GDM1 (cell line): ENCODE data around the gene ARF1.

Experiments
- DNase-seq: peaks from one replicate; lab custom pipeline; 2025; lab: John Stamatoyannopoulos, UW

The ARF1 gene

DNA sequence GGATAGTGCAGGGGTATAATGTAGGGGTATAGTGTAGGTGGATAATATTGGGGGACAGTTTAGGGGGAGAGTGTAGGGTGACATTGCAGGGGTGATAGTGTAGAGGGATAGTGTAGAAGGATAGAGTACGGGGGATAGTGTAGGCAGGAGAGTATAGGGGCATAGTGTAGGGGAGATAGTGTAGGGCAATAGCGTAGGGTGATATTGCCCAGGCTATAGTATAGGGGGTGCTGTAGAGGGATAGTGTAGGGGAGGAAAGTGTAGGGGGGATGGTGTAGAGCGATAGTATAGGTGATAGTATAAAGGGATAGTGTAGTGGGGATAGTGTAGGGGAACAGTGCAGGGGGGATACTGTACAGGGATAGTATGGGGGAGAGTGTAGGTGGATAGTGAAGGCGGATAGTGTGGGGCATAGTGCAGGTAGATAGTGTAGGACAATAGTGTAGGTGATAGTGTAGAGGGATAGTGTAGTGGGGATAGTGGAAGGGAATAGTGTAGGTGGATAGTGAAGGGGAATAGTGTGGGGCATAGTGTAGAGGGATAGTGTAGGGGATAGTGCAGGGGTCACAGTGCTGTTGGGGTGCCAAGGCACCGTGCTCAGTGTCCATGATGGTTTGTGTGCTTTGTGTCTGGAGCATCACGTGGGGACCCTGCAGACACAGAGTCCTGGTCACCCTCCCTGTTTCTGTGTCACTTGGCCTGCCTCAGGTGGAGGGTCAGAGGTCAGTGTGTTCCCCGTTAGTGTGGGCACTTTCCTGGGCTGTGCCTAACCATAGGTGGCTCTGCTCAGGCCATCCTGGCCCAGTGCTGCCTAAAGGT, 10.5 kb upstream of the ARF1 start:
- DNase-seq: no peak

- DNase-seq: no peak
These were observed 9.9 kb upstream of the ARF1 start for GRCh38 chr1:228072658-228073043.

DNA sequence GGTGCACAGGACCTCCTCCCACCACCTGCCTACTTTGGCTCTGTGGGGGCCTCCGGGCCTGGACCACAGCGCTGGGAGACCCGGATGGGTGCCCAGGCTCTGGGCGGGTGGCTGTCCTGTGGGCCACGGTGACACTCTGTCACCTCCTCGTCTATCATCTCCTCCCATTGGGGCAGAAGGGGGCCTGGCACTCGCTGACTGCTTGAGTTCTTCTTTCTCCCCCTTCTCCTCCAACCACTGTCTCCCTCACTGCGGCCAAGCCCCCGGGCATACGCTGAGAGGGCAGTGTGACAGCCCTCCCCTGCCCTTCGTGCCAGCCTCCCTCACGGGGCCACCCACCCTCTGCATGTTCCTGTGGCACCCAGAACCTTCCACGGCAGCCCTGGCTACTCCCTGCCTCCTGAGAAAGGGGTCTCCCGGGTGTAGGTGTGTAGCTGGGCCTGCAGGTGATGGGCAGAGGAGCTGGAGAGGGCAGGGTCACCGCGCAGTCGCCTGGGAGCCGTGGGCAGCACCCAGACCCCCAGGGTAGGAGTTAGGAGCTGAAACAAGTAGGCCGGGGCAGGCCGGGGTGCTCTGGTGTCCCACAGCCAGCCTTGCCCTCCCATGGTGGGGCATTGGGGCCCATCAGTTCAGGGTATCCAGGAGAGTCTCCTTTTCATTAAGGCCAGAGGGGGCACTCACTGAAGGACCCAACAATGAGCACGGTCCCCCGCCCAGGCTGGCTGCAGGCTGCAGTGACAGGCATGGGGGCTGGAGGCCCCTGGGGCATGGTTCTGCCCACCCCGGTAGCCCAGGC, 9.2 kb upstream of the ARF1 start:
- DNase-seq: no peak

DNA sequence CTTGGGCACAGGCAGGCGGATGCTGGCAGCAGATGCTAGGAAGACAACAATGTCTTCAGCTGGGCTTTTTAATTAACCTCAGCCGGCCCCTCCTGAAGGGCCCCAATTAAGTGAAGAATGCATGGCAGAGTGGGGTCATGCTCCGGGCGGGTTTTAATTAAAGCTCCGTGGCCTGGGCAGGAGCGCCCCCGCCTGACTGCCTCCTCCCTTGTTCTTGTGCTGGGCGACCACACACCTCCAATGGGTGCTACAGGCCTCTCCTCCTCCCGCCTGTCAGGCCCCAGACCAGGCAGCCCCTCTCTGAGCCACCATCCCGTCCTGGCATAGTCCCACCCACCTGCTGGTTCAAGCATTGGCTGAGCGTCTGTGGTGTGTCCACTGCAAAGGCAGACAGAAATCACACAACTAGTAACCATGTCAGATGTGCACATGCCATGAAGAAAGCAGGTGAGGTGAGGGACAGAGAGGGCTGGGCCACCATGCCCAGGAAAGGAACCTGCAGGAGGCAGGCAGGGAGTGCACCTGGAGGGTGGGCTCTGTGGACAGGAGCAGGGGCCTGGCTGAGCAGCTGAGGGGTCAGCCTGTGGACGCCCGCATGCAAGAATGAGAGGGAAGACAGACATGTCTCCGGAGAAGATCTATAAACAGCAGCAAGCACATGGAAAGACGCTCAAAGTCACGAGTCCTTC, 8.5 kb upstream of the ARF1 start:
- no peak for DNase-seq

DNA sequence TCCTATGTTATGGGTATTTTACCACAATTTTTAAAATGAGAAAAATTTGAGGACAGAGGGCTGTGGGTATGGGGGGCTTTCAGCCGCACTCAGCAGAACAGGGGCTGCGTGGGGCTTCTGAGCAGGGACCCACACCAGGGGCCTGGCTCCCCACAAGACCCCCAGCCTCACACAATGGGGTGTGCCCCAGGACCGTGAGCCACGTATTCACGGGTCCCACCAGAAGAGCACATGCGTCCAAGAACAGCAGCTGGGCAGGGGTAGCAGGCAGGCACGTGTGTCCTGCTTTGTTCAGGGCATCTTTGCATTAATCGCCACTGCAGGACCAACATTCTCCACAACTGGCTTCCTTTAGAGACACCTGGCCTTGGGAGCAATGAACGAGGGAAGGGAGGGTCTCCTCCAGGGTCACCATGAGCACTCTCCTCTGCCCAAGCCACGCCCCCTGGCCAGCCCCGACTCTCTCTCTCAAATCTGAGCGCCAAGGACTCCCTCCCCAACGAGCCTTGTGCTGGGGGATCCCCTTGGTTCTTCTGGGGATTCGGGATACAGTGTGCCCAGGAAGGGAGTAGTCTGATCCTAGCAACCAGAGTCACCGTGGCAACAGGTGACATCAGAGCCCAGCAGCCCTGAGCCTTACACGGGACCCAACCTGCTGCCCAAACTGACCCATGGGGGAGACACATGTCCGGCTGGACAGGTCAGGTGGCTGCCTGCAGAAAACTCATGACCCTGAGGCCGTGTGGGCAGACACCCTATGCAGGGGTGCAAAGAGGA, 7.4 kb upstream of the ARF1 start:
- no peak for DNase-seq

DNA sequence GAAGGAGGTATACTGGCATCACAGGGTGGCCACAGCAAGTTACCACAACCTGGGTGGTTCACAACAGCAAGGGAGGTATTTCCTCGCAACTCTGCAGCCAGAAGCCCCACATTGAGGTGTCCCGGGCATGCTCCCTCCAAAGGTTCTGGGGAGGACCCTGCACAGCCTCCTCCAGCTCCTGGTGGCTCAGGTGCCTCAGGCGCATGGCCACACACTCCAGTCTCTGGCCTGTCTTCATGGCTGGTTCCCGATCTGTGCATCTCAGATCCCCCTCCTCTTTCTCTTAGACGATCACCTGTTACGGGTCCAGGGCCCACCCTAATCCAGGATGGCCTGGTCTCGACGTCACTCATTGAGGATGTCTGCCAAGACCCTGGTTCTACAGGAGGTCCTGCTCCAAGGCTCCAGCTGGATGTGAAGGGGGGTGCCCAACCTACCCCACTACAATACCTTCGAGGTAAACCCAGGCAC, 6.7 kb upstream of the ARF1 start:
- DNase-seq: no peak

DNA sequence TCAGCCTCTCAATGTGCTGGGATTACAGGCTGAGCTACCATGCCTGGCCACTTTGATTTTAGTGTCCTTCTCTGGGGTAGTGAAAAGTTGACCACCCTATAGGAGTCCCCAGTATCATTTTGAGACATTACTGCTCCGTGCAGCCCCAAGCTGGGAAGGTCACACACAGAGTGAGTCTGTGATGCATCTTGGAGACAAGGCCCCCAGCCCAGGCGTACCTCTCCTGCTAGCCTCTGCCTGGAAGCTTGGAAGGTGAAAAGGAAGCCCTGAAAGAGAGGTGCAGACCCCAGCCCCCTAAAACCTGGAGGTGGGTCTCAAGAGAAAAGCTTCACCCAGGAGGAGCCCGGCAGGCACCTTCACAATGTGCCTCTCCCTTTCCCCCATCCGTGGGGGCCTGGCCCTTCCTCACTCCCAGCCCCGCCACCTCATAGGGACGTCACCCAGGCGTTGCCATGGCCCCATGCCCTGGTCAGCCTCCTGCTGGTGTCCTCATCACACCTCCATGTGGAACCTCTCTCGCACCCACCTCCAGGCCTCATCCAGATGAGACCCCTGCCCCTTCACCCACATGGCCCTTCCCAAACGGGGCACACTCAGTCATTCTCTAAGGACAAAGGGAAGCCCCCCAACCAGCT, 5.6 kb upstream of the ARF1 start:
- no peak for DNase-seq

DNA sequence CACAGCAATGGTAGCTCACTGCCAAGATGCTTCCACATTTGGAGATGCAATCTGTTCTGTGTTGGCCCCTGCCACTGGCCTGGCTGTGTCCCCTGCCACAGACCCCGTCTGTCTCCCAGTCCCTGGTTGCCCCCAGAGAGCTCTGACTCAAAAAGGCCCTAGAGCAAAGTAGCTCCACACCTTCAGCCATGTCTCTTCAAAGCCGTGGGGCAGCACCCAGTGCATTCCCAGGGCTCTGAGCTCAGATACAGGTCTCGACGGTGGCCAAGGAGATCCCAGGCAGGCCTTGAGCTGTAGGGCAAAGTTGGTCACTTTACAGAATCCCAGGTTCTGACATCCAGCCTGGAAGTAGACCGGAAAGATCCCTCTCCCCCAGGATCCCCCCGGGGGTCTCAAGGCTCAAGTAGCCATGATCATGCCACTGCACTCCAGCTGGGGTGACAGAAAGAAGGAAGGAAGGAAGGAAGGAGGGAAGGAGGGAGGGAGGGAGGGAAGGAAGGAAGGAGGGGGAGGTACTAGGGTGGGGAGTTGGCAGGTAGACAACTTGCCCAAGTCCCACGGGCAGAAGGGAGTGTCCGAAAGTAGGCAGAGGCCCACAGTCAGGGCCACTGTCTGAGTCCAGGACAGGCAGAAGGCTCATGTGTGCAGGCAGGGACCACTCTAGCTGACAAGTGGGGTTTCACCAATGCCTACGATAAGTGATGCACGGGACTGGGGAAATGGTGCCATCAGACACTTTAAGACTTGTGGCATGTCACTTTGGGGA, 4.8 kb upstream of the ARF1 start:
- DNase-seq: no peak

DNA sequence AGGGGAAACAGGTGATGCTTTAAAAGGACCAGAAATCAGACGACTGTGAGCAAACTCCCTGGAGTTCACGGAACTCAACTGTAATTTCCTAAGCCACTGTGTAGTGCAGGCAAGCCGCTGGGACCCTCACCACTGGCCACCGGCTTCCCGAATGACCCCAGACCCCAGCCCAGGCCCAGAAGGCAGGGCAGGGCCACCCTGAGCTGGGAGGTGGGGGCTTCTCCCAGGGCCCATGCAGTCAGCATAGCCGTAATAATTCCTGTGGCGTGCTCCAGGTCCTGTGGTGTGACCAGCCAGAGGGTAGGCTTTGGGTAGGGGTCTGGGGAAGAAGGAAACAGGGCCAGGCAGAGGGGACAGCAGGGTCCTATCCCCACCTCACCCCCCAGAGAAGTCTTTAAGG, 3.5 kb upstream of the ARF1 start:
- no peak for DNase-seq

- no peak for DNase-seq
These were observed 2.8 kb upstream of the ARF1 start for GRCh38 chr1:228079601-228080263.

DNA sequence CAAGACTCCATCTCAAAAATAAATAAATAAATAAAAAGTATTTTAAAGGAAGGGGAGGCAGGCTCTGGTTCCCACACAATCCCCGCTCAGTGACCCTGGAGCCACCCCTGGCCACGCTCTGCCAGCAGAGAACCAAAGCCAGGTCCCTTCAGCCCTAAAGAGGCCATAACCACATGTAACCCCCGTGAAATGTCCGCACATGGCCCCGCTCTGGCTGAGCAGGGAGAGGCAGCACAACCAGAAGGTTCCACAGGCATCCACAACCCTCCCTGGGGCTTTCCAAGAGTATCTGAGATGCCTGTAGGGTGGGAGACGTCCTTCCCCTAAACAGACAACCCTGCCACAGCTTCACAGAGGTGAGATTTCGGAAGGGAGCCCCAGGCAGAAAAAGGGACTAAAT, 1.4 kb upstream of the ARF1 start:
- no peak for DNase-seq

- DNase-seq: no peak
These were observed 812 bp upstream of the ARF1 start for GRCh38 chr1:228081578-228082213.

GRCh38 chr1:228082918-228083870, 686 bp downstream of the ARF1 start:
- DNase-seq: no peak

- DNase-seq: no peak
These were observed 1.4 kb downstream of the ARF1 start for GRCh38 chr1:228083871-228084278.

DNA sequence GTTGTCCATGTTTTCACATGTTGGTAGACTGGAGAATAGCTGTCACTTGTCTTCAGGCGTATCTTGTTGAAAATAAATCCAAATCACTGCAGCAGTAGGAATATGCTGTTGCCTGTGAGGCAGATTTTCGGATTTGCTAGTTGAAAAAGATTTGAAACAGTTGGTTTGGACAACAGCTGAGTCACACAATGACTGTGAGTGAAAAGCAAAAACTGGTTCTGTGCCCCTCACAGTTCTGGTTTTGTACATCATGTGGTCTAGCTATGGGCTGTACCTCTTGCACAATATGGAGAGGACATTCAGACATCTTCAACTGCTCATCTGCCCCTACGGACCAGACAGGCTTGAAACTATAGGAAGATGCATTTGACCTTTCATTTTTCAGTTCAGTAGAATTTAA, 1.8 kb downstream of the ARF1 start:
- DNase-seq: no peak

DNA sequence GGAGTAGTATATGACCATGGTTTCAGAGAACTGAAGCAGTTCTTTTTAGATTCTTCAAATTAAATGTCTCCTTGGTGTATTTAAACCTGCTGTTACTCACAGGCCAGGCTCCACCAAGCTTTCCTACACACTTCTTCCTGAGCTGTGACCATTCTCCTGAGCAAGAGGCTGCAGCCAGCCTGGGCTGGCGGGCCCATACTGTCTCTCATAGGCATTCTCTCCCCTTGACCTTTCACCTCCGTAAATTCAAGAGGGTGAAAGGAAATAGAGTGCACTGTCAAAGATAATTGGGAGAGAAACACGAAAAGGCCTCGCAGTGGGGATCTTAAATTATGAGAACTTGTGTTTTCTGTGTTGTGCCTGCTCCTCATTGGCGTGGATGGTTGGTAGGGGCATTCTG, 2.3 kb downstream of the ARF1 start:
- no peak for DNase-seq

DNA sequence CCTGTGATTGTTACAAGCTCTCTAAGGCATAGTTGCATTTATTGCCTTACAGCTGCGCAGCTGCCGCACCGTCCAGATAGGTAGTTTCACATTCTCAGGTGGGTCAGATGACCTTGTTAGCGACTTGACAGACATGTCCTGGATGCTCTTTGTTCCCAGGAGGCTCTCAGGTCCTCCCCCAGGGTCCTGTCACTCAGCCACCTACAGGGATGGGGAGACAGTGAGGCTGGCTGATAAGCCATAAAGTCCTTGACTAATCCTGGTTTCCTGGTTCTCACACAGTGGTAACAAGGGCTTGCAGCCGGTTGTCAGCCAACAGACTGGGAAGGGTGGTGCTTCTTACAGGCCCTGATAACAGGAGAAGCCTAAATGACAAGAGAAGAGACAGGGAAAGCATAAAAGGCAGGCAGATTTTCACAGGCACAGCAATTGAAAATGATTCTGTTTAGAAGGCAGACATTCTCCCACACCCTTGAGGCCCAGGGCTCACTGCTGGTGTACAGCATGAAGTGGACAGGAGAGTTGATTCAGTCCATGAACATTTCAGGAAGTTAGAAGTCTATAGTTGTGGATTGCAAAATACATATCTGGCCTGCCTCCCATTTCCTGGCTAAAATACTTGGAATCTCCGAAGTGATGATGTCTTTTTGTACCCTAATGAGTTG, 2.9 kb downstream of the ARF1 start:
- no peak for DNase-seq

- peak; percentile 40 for DNase-seq
These were observed 5.3 kb downstream of the ARF1 start for GRCh38 chr1:228087771-228088251.
